PC-9 (cell line): ENCODE results near the gene BTN2A1. TPM values are rescaled to one million over a fixed set of nuclear protein-coding genes. Genes with fewer than 3 reads are reported as not detected.

Source experiments
- BruUV-seq: library from RNA; stranded (reverse); fragments of 400-500 nt; replicated peaks from 2 replicates; lab custom pipeline; 2021; lab: Mats Ljungman, UMichigan
- CTCF ChIA-PET: fragments of 300-600 bp; sonication (Branson Sonifier 250); formaldehyde crosslinking; loops from one replicate; lab custom pipeline; 2022; ENCODE audit warnings: antibody characterized with exemption; lab: Charles Lee
- POLR2A ChIA-PET: fragments of 300-600 bp; sonication (Branson Sonifier 250); formaldehyde crosslinking; loops from one replicate; lab custom pipeline; 2022; ENCODE audit warnings: antibody characterized with exemption; ENCODE audit not compliant: unreplicated experiment; lab: Charles Lee
- DNase-seq, 2 experiments: peaks; one replicate each; pipeline versions ENCODE4 v3.0.0 to v3.0.0-alpha.2; 2015 to 2022; ENCODE audit warnings: mixed read lengths in 1 of 2
- H2AFZ ChIP-seq: fragments of 200-600 bp; sonication (generic); 2 replicates; pipeline ENCODE4 v1.8.1; 2017; ENCODE audit warnings: antibody characterized with exemption
- H3F3A ChIP-seq: fragments of 200-600 bp; sonication (generic); 2 replicates; pipeline ENCODE4 v1.8.1; 2017; ENCODE audit warnings: antibody characterized with exemption, mild to moderate bottlenecking, low read depth; ENCODE audit not compliant: insufficient read depth
- H3K27ac ChIP-seq: fragments of 200-600 bp; sonication (generic); 2 replicates; pipeline ENCODE4 v1.6.1; 2016; ENCODE audit warnings: mixed run types
- H3K27me3 ChIP-seq: fragments of 200-600 bp; sonication (generic); 2 replicates; pipeline ENCODE4 v1.6.1; 2016; ENCODE audit warnings: low read depth, mixed run types; ENCODE audit not compliant: insufficient read depth
- H3K36me3 ChIP-seq: fragments of 200-600 bp; sonication (generic); 2 replicates; pipeline ENCODE4 v1.6.1; 2016; ENCODE audit warnings: low read depth, mixed run types
- H3K4me1 ChIP-seq: fragments of 200-600 bp; sonication (generic); replicated peaks from 2 replicates; pipeline ENCODE4 v1.6.1; 2016; ENCODE audit warnings: mixed run types; ENCODE audit not compliant: insufficient read depth
- H3K4me2 ChIP-seq: fragments of 200-600 bp; sonication (generic); 2 replicates; pipeline ENCODE4 v1.6.1; 2017; ENCODE audit warnings: mixed run types
- H3K4me3 ChIP-seq: fragments of 200-600 bp; sonication (generic); 2 replicates; pipeline ENCODE4 v1.6.1; 2016; ENCODE audit warnings: mixed run types
- H3K79me2 ChIP-seq: fragments of 200-600 bp; sonication (generic); 2 replicates; pipeline ENCODE4 v1.6.1; 2017; ENCODE audit warnings: low read depth, mixed run types
- H3K9me2 ChIP-seq: fragments of 200-600 bp; sonication (generic); 2 replicates; pipeline ENCODE4 v1.8.1; 2017; ENCODE audit warnings: mild to moderate bottlenecking; ENCODE audit not compliant: insufficient read depth
- H3K9me3 ChIP-seq: fragments of 200-600 bp; sonication (generic); 2 replicates; pipeline ENCODE4 v1.8.1; 2016; ENCODE audit warnings: low read depth; ENCODE audit not compliant: insufficient read depth
- H4K20me1 ChIP-seq: fragments of 200-600 bp; sonication (generic); 2 replicates; pipeline ENCODE4 v1.8.1; 2017; ENCODE audit not compliant: insufficient read depth
- CTCF ChIP-seq: fragments of 200-600 bp; sonication (generic); conservative IDR thresholded peaks from 2 replicates; pipeline ENCODE4 v1.6.1; 2017; ENCODE audit warnings: mixed run types, antibody characterized with exemption, mild to moderate bottlenecking, moderate library complexity
- EZH2 ChIP-seq: fragments of 200-600 bp; sonication (generic); IDR thresholded peaks from 2 replicates; pipeline ENCODE4 v1.8.0; 2017; ENCODE audit warnings: antibody characterized with exemption, low read depth
- intact Hi-C: fragments of 100-400 bp; cut with micrococcal nuclease; formaldehyde crosslinking; loops from one replicate; pipeline ENCODE4 v1.10.0; 2022; ENCODE audit not compliant: unreplicated experiment
- total RNA-seq: library from RNA; stranded (reverse); gene quantifications from 2 replicates; pipeline ENCODE4 v1.2.3, GENCODE V29; 2021

BTN2A1 gene
- total RNA-seq, 1 experiment from 2014 or later: 19.5 TPM

- peak in 1 of 2 experiments; percentile 20 for DNase-seq
- Histone ChIP-seq H2AFZ (peak overlapping the region; percentile 87), H3K9me2 (no peaks in the 10 kb centered on the region), H3K4me2 (peak overlapping the region; percentile 73), H3K4me3 (peak overlapping the region; percentile 67; the same call in 1 of the 2 replicates), H3F3A (peaks cover 6% of the 10 kb centered on the region; the same call in 1 of the 2 replicates), H4K20me1 (no peaks in the 10 kb centered on the region), H3K9me3 (peaks cover 5% of the 10 kb centered on the region; the same call in 1 of the 2 replicates), H3K27ac (peak overlapping the region; percentile 53), H3K79me2 (no peaks in the 10 kb centered on the region), H3K4me1 (peaks cover 6% of the 10 kb centered on the region; the same call in 1 of the 2 replicates), H3K27me3 (no peaks in the 10 kb centered on the region), H3K36me3 (no peaks in the 10 kb centered on the region)
- intact Hi-C loops: loop anchor here (1.0 to 10.0 kb wide), 2 partner anchors 76 to 101 kb away; no protein-coding TSS in a partner anchor
- BruUV-seq: no TSS peak
- POLR2A ChIA-PET: interaction anchor here (0.6 to 0.7 kb wide), 3 partner anchors 90 to 427 kb away, joined by 3 to 31 read pairs (median 5); no protein-coding TSS in a partner anchor
- CTCF ChIA-PET: no interaction called here
- TF ChIP-seq EZH2 (no peak), CTCF (peak; percentile 41; the same call in 1 of the 2 replicates)
Measured at GRCh38 chr6:26420688-26421171, 37.0 kb upstream of the BTN2A1 start.

GRCh38 chr6:26421259-26422144, 36.3 kb upstream of the BTN2A1 start:
- Histone ChIP-seq H3K27ac (0 out of 2 replicates have a peak overlapping the region, but pooled peaks have one; percentile 53), H3K9me3 (peaks cover 5% of the 10 kb centered on the region; the same call in 1 of the 2 replicates), H3K9me2 (no peaks in the 10 kb centered on the region), H3K79me2 (no peaks in the 10 kb centered on the region), H3K4me1 (peaks cover 6% of the 10 kb centered on the region; the same call in 1 of the 2 replicates), H3K4me2 (peak overlapping the region; percentile 73), H3K27me3 (no peaks in the 10 kb centered on the region), H3F3A (peaks cover 6% of the 10 kb centered on the region; the same call in 1 of the 2 replicates), H4K20me1 (no peaks in the 10 kb centered on the region), H3K36me3 (no peaks in the 10 kb centered on the region), H3K4me3 (peak overlapping the region; percentile 67), H2AFZ (peak overlapping the region; percentile 87)
- peak; percentile 72 to 80 for DNase-seq
- no peak for TF ChIP-seq CTCF
- no peak for TF ChIP-seq EZH2
- TSS peak; percentile 68 for BruUV-seq
- intact Hi-C loops: loop anchor here (1.0 to 10.0 kb wide), 2 partner anchors 77 to 100 kb away; no protein-coding TSS in a partner anchor
- ChIA-PET CTCF (no interaction called here), POLR2A (no interaction called here)

GRCh38 chr6:26422329-26422728, 35.4 kb upstream of the BTN2A1 start:
- CTCF ChIA-PET: no interaction called here
- no peaks in the 10 kb centered on the region for H3K27me3 ChIP-seq
- H3K4me2 ChIP-seq: peak overlapping the region; percentile 73
- POLR2A ChIA-PET: no interaction called here
- intact Hi-C loops: loop anchor here (10.0 kb wide), 1 partner anchor 78 kb away; no protein-coding TSS in a partner anchor
- no peaks in the 10 kb centered on the region for H3K36me3 ChIP-seq
- peaks cover 6% of the 10 kb centered on the region; the same call in 1 of the 2 replicates for H3K4me1 ChIP-seq
- no peaks in the 10 kb centered on the region for H3K9me2 ChIP-seq
- no peak overlapping the region for H3K27ac ChIP-seq
- H3K9me3 ChIP-seq: peaks cover 5% of the 10 kb centered on the region; the same call in 1 of the 2 replicates
- H3K79me2 ChIP-seq: no peaks in the 10 kb centered on the region
- H4K20me1 ChIP-seq: no peaks in the 10 kb centered on the region
- peak overlapping the region; percentile 67 for H3K4me3 ChIP-seq
- no peak for DNase-seq
- BruUV-seq: no TSS peak
- peaks cover 6% of the 10 kb centered on the region; the same call in 1 of the 2 replicates for H3F3A ChIP-seq
- TF ChIP-seq CTCF (no peak), EZH2 (no peak)
- H2AFZ ChIP-seq: no peak overlapping the region
